K562 (cell line): ENCODE measurements around the gene MCIDAS. TPM values are rescaled to one million over a fixed set of nuclear protein-coding genes. Genes with fewer than 3 reads are reported as not detected.

Experiments used
- BRD4 ChIP-seq: fragments of 200-600 bp; sonication (generic); IDR thresholded peaks from 2 replicates; pipeline ENCODE4 v1.6.1; 2017; ENCODE audit warnings: inconsistent platforms
- BRF1 ChIP-seq: IDR thresholded peaks from 3 replicates; pipeline ENCODE4 v1.6.1; 2011; ENCODE audit warnings: borderline replicate concordance, mild to moderate bottlenecking; ENCODE audit not compliant: insufficient read length; ENCODE audit errors: extremely low read depth
- CBX8 ChIP-seq: fragments of 200-600 bp; sonication (generic); IDR thresholded peaks from 2 replicates; pipeline ENCODE4 v1.6.1; 2012; ENCODE audit warnings: borderline replicate concordance, mixed run types, low read depth, mild to moderate bottlenecking, moderate library complexity, mixed read lengths, low read length, control low read depth, inconsistent platforms; ENCODE audit not compliant: poor library complexity, severe bottlenecking; ENCODE audit errors: extremely low read depth
- EP400 ChIP-seq: fragments of 450-650 bp; IDR thresholded peaks from 2 replicates; pipeline ENCODE4 v1.6.1; 2017; ENCODE audit warnings: antibody characterized with exemption, mild to moderate bottlenecking, moderate library complexity
- MAZ ChIP-seq, 2 experiments: fragments of 450-650 bp in 1 of 2; sonication (generic) in 1 of 2; formaldehyde crosslinking; IDR thresholded peaks in 1 of 2; conservative IDR thresholded peaks in 1 of 2; 2 replicates each; pipeline versions ENCODE4 v1.4.0 to v1.5.0; 2020; ENCODE audit warnings: mild to moderate bottlenecking in 1 of 2, missing genetic modification reagents in 1 of 2
- NKRF ChIP-seq: fragments of 450-650 bp; IDR thresholded peaks from 2 replicates; pipeline ENCODE4 v1.6.1; 2016; ENCODE audit warnings: borderline replicate concordance
- PBX2 ChIP-seq, 2 experiments: IDR thresholded peaks in 1 of 2; conservative IDR thresholded peaks in 1 of 2; 2 replicates each; pipeline ENCODE4 v1.6.1; 2016; ENCODE audit warnings: low read depth in 2 of 2, mild to moderate bottlenecking in 1 of 2, missing compliant biosample characterization in 1 of 2, missing genetic modification characterization in 1 of 2, moderate library complexity in 1 of 2
- POLR2A ChIP-seq: fragments of 450-650 bp; conservative IDR thresholded peaks from 2 replicates; pipeline ENCODE4 v1.6.1; 2016
- SMARCC2 ChIP-seq: fragments of 450-650 bp; IDR thresholded peaks from 2 replicates; pipeline ENCODE4 v1.6.1; 2017; ENCODE audit warnings: antibody characterized with exemption, moderate library complexity, mild to moderate bottlenecking, low read depth
- SOX6 ChIP-seq: fragments of 450-650 bp; IDR thresholded peaks from 2 replicates; pipeline ENCODE4 v1.6.1; 2014; ENCODE audit warnings: mild to moderate bottlenecking
- TAF9B ChIP-seq: fragments of 450-650 bp; IDR thresholded peaks from 2 replicates; pipeline ENCODE4 v1.6.1; 2018; ENCODE audit warnings: mild to moderate bottlenecking; ENCODE audit not compliant: partially characterized antibody
- TCF3 ChIP-seq: sonication (generic); formaldehyde crosslinking; IDR thresholded peaks from 2 replicates; pipeline ENCODE4 v1.4.0; 2020; ENCODE audit warnings: mild to moderate bottlenecking, missing genetic modification reagents
- TCF7 ChIP-seq: sonication (generic); IDR thresholded peaks from 2 replicates; pipeline ENCODE4 v1.6.1; 2016; ENCODE audit warnings: antibody characterized with exemption, borderline replicate concordance
- USF1 ChIP-seq: sonication (generic); formaldehyde crosslinking; IDR thresholded peaks from 2 replicates; pipeline ENCODE4 v1.9.0; 2022; ENCODE audit warnings: mild to moderate bottlenecking, missing genetic modification reagents
- YBX1 ChIP-seq: fragments of 450-650 bp; IDR thresholded peaks from 2 replicates; pipeline ENCODE4 v1.7.1; 2016; ENCODE audit warnings: mild to moderate bottlenecking
- ZBTB12 ChIP-seq: fragments of 250-450 bp; sonication (Bioruptor Pico); IDR thresholded peaks from 2 replicates; pipeline ENCODE4 v1.4.0; 2020
- ZFP30 ChIP-seq: fragments of 250-450 bp; sonication (Bioruptor Pico); IDR thresholded peaks from 2 replicates; pipeline ENCODE4 v1.8.0; 2022; ENCODE audit warnings: moderate library complexity, mild to moderate bottlenecking, inconsistent platforms, borderline replicate concordance
- ZFP91 ChIP-seq: sonication (generic); formaldehyde crosslinking; IDR thresholded peaks from 2 replicates; pipeline ENCODE4 v1.8.0; 2022; ENCODE audit warnings: mild to moderate bottlenecking, missing genetic modification reagents
- polyA plus RNA-seq, 8 experiments: library from polyadenylated mRNA; depleted of rRNA in 4 of 8; stranded (reverse) in 5 of 8; unstranded in 3 of 8; fragments of >200 nt; fragmentation: Nextera tagmentation in 2 of 8; fragmentation: Illumina TruSeq in 1 of 8; extraction: Ambion mirVana in 2 of 8; extraction: Trizol in 1 of 8; gene quantifications; 2 replicates each; pipeline versions ENCODE4 v1.2.1 to v1.2.3, GENCODE V29; 2011 to 2014; ENCODE audit warnings: inconsistent platforms in 1 of 8, missing spikeins in 1 of 8
- total RNA-seq, 7 experiments: library from RNA; depleted of rRNA in 6 of 7; stranded (reverse); fragments of >200 nt in 6 of 7; fragmentation: Illumina TruSeq in 2 of 7; extraction: Trizol in 2 of 7; gene quantifications; 2 replicates each; pipeline versions ENCODE4 v1.2.1 to v1.2.3, GENCODE V29; 2011 to 2021; ENCODE audit warnings: low replicate concordance in 1 of 7

The MCIDAS gene
- total and polyA plus RNA-seq, 9 of the 15 experiments (the other 6 are each of a cell fraction or from before 2014, with no cell fraction given), result 0.07 to 1.5 (median 0.69) TPM

GRCh38 chr5:55173687-55174230, 53.4 kb downstream of the MCIDAS start (continued):
- TF ChIP-seq PBX2 (CRISPR knock-in tag; IDR thresholded peaks at IDR 0.05; ENCODE audit: low read depth) (no peak), PBX2 (tag; conservative IDR thresholded peaks at IDR 0.05; ENCODE audit: low read depth) (peak; percentile 59), ZFP30 (CRISPR knock-in tag) (no peak), SMARCC2 (no peak), YBX1 (no peak), TCF7 (no peak), NKRF (0 out of 2 replicates have a peak, but pooled peaks have one; percentile 20), ZFP91 (CRISPR knock-in tag) (0 out of 2 replicates have a peak, but pooled peaks have one; percentile 18), BRF1 (no peak), USF1 (CRISPR knock-in tag) (no peak), CBX8 (no peak), BRD4 (no peak), MAZ (CRISPR knock-in tag; conservative IDR thresholded peaks at IDR 0.05 in 1 of 2, IDR thresholded peaks at IDR 0.05 in 1 of 2) (0 out of 4 replicates have a peak, but pooled peaks of 1 of the 2 experiments have one; percentile 0), POLR2A (0 out of 2 replicates have a peak, but pooled peaks have one; percentile 3), EP400 (0 out of 2 replicates have a peak, but pooled peaks have one; percentile 13), TCF3 (no peak), SOX6 (0 out of 2 replicates have a peak, but pooled peaks have one; percentile 4), ZBTB12 (CRISPR knock-in tag) (no peak), TAF9B (no peak)
